ENCODE results near the gene RNPEP.
"Not testable (repeated sequence)": the region's sequence is repeated elsewhere in the genome, so short reads cannot be mapped to it uniquely, and the experiment has no call there.

Gene RNPEP

GRCh38 chr1:202011994-202012393, 29.5 kb downstream of the RNPEP start:
- DNase-seq: no peak

DNA sequence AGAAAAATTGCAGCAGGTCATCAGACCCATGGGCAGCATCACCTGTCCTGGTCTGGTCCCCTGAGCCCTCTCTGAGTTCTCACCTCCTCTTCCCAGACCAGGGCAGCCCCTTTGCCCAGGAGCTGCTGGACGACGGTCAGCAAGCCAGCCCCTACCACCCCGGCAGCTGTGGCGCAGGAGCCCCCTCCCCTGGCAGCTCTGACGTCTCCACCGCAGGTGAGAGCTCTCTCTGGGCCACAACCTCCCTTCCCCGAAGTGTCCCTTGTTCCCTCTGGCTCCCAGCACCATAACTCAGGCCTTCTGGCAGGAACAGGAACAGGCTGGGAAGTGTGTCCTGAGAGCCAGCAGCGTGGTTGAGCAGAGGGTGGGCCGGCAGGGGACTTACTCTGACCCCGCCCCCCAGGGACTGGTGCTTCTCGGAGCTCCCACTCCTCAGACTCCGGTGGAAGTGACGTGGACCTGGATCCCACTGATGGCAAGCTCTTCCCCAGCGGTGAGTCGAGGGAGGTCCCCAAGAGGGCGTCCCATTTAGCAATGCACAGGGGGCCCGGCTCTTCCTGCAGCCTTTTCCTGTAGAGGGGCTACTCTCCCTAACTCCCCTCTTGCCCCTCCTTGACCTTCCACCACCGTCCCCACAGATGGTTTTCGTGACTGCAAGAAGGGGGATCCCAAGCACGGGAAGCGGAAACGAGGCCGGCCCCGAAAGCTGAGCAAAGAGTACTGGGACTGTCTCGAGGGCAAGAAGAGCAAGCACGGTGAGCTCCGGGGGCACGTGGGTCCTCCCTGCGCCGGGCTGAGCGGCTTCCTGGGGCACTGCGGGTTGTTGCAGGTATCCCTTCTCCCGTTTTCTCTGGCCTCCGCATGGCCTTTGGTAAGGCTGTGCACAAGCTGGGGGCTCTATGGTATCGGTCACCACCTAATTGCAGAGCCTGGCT, 30.4 kb downstream of the RNPEP start:
- no peak for DNase-seq

DNA sequence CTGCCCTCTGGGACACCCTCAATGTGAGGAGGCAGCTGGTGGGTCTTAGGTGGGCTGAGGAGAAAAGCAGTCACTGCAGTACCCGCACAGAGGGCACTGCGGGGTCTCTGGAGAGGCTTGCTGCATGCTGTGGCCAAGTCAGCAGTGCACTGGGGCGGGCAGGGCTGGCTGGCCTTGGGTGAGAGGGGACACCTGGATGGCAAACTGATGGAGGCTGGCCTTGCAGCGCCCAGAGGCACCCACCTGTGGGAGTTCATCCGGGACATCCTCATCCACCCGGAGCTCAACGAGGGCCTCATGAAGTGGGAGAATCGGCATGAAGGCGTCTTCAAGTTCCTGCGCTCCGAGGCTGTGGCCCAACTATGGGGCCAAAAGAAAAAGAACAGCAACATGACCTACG, 31.2 kb downstream of the RNPEP start:
- DNase-seq: no peak

DNA sequence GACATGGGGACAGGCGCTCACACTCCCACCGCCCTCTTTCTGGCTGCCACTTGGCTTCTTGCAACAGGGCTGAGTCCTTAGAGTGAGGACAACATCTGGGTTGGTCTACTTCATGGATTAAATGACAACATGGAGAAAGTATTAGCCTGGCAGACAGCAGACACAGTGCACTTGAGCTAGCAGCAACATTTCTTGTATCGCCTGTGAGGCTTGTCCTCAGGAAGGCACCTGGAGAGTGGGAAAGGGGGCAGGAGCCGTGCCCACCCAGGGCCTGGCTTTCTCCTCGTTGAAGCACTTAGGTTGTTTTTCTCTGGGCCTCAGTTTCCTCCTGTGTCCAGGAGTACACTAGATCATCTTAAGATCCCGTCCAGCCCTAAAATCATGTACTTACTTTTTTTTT, 31.6 kb downstream of the RNPEP start:
- no peak for DNase-seq

DNA sequence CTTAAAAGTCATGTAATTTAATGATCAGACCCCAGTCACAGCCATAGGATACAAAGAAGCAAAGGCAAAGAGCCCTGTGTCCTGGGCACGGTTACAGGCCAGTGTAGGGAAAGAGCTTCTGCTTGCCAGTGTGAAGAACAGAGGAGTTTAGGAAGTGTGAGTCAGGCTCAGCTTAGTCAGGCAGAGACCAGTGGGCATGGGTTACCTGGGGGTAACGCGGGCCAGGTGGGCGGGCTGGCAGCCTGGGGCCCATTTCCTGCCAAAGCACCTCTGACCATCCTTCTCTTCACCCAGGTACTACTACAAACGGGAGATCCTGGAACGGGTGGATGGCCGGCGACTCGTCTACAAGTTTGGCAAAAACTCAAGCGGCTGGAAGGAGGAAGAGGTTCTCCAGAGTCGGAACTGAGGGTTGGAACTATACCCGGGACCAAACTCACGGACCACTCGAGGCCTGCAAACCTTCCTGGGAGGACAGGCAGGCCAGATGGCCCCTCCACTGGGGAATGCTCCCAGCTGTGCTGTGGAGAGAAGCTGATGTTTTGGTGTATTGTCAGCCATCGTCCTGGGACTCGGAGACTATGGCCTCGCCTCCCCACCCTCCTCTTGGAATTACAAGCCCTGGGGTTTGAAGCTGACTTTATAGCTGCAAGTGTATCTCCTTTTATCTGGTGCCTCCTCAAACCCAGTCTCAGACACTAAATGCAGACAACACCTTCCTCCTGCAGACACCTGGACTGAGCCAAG, 32.6 kb downstream of the RNPEP start:
- DNase-seq: no peak

DNA sequence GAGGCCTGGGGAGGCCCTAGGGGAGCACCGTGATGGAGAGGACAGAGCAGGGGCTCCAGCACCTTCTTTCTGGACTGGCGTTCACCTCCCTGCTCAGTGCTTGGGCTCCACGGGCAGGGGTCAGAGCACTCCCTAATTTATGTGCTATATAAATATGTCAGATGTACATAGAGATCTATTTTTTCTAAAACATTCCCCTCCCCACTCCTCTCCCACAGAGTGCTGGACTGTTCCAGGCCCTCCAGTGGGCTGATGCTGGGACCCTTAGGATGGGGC, 33.2 kb downstream of the RNPEP start:
- no peak for DNase-seq

DNA sequence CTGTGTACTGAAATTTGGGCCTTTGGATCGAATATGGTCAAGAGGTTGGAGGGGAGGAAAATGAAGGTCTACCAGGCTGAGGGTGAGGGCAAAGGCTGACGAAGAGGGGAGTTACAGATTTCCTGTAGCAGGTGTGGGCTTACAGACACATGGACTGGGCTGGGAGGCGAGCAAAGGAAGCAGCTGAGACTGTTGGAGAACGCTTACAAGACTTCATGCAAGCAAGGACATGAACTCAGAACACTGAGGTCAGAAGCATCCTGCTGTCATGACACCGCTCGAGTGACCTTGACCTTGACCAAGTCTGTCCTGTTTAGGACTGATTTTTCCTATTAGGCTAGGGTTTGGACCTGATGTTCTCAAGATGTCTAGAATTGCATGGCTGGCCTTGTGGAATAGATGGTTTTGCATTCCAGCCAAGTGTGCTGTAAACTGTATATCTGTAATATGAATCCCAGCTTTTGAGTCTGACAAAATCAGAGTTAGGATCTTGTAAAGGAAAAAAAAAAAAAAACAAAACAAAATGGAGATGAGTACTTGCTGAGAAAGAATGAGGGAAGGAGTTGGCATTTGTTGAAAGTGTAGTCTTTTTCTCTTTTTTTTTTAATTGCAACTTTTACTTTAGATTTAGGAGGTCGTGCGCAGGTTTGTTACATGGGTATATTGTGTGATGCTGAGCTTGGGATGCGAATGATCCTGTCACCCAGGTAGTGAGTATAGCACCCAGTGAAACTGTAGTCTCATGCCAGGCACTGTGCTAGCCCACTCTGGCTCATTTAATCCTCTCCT, 33.8 kb downstream of the RNPEP start:
- no peak for DNase-seq

DNA sequence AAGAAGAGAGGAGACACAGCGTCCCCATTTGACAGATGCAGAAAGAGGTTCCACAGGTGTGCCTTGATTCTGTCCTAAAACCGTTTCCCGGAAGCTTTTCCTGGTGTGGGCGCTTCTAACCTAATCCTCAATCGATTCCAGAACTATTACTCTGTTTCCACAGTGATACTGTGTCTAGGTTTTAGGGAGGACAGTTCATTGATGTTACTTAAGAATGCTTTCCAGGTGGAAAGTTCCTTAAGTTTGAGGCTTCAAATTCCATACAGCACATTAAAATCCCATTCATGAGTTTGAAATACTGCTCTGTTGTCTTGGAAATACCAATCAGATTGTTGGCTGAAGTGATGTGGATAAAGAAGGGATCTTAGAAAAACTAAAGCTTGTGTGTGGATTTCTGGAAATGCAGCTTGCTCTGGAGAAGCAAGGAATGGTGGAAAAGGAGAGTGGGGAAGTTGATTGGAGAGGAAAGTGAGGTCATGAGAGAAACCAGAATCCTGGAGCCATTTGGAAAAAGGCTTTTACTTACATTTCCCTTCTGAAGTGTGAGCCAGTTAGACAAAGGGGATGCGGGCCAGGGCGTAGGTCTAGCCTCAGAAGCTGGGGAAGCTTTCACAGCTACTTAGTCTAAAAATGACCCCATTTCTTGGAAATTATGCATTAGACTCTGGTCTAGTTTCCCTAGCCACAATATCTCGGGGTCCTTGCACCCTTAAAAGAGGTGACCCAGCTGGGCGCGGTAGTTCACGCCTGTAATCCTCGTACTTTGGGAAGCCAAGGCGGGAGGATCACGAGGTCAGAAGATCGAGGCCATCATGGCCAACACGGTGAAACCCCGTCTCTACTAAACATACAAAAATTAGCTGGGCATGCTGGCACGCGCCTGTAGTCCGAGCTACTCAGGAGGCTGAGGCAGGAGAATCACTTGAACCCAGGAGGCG, 34.6 kb downstream of the RNPEP start:
- no peak for DNase-seq

- no peak for DNase-seq
These were observed 35.5 kb downstream of the RNPEP start for GRCh38 chr1:202017749-202018467.

DNA sequence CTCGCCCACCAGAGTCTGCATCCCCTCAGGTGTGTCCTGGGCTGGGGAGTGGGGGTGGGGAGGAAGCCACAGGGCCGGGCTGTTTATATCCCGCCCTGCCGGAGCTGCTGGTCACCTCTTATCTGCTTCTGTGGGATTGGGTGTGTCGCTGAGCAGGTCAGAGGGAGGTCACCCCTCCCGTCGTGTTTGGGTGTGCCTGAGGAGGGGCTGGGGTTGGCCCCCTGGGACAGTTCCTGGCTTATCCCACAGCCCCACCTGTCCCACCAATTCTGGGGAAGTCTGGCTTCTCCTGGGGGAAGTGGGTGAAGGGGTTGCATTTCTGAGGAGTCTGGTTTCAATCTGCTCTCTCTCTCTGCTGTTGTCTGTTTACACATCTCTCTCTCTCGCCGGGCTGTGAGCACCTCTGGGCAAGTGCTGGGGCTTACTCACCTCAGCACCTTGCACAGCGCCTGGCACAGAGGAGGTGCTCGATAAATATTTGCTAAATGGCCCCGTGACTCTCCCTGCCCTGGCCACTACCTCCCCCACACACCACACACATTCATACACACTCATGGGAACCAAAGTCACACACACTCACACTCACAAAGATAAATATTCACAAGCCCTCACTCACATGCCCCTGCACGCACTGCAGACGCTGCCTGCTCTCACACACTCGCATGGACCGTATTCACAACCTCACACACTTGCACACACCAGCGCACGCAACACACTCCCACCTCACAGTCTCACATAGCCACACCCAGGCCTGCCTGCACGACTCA, 36.2 kb downstream of the RNPEP start:
- no peak for DNase-seq

DNA sequence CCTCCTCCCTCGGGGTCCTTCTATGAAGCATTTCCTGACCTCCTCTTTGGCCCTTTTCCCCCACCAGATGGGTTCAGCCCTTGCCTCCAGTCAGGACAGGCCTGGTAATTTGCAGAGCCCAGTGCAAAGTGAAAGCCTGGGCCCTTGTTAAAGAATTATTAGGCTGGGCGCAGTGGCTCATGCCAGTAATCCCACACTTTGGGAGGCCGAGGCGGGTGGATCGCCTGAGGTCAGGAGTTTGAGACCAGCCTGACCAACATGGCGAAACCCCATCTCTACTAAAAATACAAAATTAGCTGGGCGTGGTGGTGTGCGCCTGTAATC, 36.7 kb downstream of the RNPEP start:
- not testable (repeated sequence) for DNase-seq

DNA sequence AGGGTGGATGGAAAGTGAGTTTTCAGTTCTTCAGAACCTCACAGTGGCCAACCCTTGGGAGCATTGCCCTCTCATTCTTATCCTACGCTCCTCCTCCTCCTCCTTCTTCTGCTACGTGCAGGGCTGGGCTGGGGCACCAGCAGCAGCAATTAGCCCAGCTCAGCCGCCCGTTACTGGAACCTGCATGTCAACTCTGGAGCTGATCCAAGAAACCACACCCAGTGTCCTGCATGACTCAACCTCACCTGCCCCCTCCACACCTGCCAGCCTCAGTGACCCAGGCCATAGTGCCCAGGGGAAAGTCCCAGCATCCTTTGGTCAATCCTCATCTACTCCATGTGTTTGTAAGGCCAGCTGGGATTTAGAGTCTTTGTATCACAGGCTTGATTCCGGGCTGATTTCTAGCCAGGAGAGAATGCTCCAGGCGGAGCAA, 40.6 kb downstream of the RNPEP start:
- DNase-seq: no peak

DNA sequence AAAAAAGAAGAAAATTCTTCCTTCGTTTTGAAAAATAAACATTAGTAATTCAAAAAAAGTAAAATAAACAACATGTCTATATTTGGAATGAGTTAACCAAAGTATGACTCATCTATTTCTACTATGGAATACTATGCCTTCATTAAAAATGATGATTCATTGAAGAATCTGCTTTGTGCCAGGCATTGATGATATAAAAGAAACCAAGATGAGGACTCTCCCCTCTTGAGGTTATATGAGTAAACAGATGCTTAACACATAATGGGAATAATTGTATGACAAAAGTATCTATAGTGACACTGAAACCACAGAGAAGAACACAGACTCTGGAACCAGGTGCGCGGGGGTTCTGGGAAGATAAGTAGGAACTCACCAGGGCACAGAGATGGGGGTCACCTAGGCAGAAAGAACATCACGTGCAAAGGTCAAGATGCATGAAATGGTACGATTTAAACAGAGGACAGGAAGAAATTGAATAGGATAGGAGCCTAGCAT, 46.8 kb downstream of the RNPEP start:
- DNase-seq: no peak

GRCh38 chr1:202029727-202030126, 47.3 kb downstream of the RNPEP start:
- DNase-seq: no peak

DNA sequence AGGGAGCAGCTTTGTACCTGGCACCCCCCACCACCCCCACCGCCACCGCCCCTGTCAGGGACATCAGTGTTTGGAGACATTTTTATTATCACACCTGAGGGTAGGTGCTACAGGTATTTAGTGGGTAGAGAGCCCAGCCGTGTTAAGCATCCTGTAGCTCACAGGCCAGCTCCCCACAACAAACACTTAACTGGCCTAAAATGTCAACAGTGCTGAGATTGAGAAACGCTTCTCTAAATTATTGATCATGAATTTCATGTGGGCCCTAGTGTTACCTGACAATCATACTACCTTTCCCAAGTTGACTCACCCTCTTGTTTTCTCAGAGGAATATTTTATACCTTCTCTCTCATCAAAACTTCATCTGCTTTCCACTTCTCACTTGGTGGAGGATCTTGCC, 49.3 kb downstream of the RNPEP start:
- DNase-seq: no peak

GRCh38 chr1:202034149-202034682, 51.8 kb downstream of the RNPEP start:
- DNase-seq: no peak

GRCh38 chr1:202034683-202035462, 52.4 kb downstream of the RNPEP start:
- no peak for DNase-seq

DNA sequence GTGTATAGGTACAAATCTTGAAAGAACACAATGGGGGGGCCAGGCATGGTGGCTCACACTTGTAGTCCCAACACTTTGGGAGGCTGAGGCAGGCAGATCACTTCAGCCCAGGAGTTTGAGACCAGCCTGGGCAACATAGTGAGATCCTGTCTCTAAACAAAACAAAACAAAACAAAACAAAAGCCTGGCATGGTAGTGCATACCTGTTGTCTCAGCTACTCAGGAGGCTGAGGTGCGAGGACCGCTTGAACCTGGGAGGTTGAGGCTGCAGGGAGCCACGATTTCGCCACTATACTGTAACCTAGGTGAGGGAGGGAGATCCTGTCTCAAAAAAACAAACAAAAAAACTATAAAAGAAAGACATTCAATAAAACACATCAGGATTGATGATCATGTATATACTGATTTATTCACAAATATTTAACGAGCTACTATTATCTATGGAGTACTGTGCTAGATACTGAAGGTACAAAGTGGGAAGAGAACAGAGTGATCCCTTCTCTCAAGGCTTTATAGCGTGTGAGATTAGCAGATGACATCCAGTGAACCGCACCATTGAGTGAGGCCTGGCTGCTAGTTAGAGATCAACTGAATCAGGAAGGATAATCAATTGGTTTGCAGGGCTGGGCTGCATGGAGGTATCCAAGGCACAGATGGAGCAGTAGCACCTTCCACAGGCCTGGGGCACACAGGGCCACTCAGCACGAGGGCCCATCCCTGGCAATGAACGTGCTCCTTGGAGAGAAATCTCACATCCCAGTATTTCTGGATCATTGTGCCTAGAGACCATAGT, 54.3 kb downstream of the RNPEP start:
- DNase-seq: no peak

All from effector CD4-positive, alpha-beta T cell (primary cell).